Measurements from ENCODE around the gene SCAMP4. TPM values are rescaled to one million over a fixed set of nuclear protein-coding genes. Genes with fewer than 3 reads are reported as not detected.
"Not testable (repeated sequence)": the region's sequence is repeated elsewhere in the genome, so short reads cannot be mapped to it uniquely, and the experiment has no call there.

Gene SCAMP4
- total RNA-seq, 1 donor from 2014 or later = 26.2 TPM

- DNase-seq (ENCODE audit: low read depth, low spot score) = no peak
Measured at GRCh38 chr19:1866693-1867348, 38.4 kb upstream of the SCAMP4 start.

- no peak for DNase-seq (ENCODE audit: low read depth, low spot score)
Measured at GRCh38 chr19:1867349-1867724, 37.9 kb upstream of the SCAMP4 start.

GRCh38 chr19:1868971-1869370, 36.2 kb upstream of the SCAMP4 start:
- no peak for DNase-seq (ENCODE audit: low read depth, low spot score)

DNA sequence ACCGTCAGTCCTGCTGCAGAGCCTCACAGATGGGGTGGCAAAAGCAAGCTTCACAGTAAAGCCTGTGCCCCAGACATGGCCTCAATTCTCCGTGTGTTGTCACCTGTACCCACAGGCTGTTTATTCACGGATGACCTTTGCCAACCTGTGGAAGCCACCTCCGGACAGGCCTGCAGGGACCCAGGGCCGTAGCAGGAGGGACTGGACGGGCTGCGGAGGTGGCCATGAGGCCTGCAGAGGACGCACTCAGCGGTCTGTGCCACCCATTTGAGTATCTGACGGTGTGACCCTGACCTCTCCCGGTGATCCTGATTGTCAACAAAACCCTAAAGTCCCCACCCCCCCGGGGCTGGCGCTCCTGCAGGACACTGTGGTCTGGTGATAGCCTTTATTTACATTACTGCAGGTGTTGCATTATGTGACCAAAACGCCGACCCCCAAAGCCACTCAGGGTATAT, 34.0 kb upstream of the SCAMP4 start:
- DNase-seq (ENCODE audit: low read depth, low spot score) = no peak

DNA sequence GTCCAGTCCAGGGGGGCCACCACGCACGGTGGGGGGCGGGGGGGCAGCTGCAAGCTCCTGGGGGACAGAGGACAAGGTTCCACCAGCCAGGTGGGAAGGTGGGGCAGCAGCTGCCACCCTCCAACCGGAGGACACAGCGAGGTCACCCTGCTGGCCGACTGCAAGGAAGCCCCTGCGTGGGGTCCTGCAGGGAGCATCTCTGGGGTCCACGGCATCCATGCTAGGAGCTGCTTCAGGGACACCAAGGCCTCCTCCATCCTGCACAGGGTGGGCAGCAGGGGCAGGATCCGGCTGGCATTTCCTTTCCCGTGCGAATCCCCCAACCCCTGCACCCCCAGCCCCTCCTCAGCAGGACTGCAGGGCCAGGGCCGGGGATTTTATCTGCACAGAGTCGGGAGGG, 33.6 kb upstream of the SCAMP4 start:
- DNase-seq (ENCODE audit: low read depth, low spot score) = no peak

DNA sequence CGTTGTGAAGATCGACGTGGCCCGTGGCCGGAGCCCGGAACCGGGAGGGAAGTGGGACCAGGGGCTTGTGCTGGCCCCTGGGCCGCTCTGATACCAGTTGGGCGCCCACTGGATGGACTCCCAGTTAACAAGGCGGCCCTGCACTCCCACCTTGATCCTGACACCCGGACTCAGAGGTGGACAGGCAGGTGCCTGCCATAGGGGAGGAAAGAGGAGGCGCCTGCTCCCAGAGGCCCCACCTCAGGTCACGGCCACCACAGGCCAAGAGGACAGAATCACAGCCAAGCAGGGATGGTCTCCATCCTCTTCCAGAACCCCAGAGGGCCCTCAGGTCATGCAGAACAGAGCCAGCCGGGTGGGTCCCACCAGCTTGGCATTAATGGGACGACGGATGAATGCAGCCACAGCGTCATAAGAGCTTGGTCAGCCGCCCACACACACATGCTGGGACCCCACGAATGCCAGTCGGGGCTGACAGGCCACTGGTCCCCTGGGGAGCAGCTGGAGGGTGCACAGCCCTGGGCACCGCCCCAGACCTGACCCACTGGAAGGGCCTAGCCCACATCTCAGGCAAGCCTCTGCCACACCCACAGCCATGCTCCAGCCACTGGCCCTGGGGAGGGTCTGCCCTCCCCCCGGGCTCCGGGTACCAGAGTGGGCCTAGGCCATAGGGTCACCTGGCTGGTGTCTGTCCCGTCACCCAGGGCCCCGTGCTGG, 32.2 kb upstream of the SCAMP4 start:
- DNase-seq (ENCODE audit: low read depth, low spot score) = no peak

- no peak for DNase-seq (ENCODE audit: low read depth, low spot score)
Measured at GRCh38 chr19:1873524-1874473, 31.4 kb upstream of the SCAMP4 start.

DNA sequence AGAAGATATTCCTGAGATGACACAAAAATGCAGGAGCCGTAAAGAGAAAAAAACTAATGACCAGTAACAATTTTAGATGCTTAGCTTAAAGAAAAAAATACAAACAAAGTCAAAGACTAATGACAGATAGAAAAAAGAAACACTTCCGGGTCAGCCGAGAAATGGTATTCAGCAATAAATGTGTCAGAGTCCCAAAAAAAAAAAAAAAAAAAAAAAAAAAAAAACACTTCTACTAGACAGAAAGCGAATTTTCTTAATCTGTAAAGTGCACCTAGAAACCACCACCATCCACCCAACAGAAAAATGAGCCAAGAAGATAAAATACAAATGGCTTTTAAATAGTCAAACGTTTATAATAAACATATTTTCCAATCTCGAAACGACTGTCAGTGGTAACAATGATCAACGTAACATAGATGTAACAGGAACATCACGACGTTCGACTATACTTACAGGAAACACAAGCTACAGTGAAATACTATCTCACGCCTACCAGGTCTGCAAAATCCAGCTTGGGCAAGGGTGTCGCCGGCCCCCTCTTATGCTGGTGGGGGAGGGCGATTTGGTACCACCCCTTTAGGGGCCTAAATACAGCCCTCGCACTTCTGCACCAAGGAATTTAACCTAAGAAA, 30.5 kb upstream of the SCAMP4 start:
- no peak for DNase-seq (ENCODE audit: low read depth, low spot score)

DNA sequence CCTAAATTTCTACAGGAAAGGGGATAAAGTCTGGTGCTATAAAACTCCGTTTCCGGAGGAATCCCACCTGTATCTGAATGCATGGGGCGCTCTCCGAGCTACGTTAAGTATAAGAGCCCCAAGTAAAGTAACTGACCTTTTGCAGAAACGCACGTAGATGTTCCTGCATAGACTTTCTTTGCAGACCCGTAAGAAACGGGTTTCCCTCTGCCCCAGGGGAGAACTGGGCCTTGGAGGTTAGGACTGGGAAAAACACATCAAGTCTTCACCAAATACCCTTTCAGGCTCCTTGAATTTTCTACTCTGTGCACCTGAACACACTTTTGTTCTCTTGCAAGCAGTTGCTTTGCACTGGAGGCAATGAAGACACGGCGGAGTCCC, 29.9 kb upstream of the SCAMP4 start:
- not testable (repeated sequence) for DNase-seq (ENCODE audit: low read depth, low spot score)

DNA sequence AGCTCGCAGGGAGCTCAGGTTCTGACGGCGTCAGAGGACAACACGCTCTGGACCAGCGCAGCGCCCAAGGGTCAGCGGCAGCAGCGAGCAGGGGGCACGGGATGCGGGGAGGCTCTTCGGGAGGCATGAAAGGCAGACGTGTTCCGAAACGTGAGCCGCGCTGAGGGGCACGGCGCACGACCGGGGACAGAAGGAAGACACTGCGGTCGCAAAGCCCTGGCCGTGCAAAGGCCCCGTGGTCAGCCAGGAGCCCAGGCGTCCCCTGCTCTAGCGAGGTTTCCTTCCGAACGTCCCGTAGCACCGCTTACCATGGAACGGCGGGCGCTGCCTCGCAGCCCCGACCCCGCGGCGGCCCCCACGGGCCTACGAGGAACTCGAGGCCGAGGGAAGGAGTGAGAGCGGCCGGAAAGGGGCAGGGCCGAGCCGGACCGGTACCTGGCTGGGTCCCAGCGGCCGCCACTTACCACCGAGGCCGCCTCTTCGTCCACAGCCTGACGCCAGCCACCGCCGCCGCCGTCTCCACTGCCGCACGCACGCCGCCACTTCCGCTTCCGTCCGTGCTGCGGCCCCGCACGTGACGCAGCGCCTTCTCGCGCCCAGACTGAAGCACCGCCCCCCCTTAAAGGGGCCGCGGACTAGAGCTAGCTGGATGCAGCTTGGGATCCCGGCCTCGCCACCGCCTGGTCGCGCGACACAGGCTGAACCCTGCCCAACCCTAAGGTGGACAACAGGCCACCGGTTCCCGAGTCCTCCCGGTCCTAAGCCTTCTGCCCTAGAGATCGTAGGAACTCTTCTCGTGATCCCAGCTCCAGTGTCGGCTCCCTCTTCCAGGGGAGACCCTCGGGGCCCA, 29.3 kb upstream of the SCAMP4 start:
- no peak for DNase-seq (ENCODE audit: low read depth, low spot score)

- DNase-seq (ENCODE audit: low read depth, low spot score) = not testable (repeated sequence)
Measured at GRCh38 chr19:1876496-1877279, 28.5 kb upstream of the SCAMP4 start.

DNA sequence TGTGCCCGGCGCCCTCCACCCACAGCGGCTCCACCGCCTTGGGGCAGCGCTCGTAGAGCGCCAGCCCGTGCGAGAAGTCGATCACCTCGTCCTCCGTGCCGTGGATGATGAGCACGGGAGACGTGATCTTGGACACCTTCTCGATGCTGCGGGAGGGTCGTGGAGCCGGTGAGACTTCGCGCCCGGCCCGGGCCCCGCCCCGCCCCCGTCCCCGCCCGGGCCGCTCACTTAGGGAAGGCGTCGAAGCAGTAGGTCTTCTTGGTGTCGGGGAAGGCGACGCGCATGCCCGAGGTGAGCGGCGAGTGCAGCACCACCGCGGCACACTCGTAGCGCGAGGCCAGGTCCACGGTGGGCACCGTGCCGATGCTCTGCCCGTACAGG, 27.9 kb upstream of the SCAMP4 start:
- not testable (repeated sequence) for DNase-seq (ENCODE audit: low read depth, low spot score)

GRCh38 chr19:1878583-1878982, 26.6 kb upstream of the SCAMP4 start:
- not testable (repeated sequence) for DNase-seq (ENCODE audit: low read depth, low spot score)

DNA sequence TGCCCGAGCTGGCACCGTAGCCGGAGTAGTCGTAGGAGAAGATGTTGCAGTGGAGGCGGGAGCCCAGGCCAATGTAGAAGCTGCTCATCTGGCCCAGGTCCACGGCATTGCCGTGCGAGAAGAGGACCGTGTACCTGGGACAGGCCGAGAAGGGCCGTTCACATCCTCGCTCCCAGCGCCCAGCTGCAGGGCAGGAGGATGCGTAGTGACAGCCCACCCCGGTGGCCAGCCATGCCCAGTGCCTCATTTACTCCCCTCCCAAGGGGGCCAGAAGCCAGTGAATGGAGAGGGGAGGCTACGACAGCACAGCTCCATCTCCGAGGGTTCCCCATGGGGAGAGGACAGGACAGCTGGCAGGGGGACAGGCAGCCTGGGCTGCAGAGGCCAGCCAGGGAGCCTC, 25.2 kb upstream of the SCAMP4 start:
- not testable (repeated sequence) for DNase-seq (ENCODE audit: low read depth, low spot score)

- no peak for DNase-seq (ENCODE audit: low read depth, low spot score)
Measured at GRCh38 chr19:1880611-1881392, 24.4 kb upstream of the SCAMP4 start.

GRCh38 chr19:1881393-1882088, 23.7 kb upstream of the SCAMP4 start:
- DNase-seq (ENCODE audit: low read depth, low spot score) = not testable (repeated sequence)

DNA sequence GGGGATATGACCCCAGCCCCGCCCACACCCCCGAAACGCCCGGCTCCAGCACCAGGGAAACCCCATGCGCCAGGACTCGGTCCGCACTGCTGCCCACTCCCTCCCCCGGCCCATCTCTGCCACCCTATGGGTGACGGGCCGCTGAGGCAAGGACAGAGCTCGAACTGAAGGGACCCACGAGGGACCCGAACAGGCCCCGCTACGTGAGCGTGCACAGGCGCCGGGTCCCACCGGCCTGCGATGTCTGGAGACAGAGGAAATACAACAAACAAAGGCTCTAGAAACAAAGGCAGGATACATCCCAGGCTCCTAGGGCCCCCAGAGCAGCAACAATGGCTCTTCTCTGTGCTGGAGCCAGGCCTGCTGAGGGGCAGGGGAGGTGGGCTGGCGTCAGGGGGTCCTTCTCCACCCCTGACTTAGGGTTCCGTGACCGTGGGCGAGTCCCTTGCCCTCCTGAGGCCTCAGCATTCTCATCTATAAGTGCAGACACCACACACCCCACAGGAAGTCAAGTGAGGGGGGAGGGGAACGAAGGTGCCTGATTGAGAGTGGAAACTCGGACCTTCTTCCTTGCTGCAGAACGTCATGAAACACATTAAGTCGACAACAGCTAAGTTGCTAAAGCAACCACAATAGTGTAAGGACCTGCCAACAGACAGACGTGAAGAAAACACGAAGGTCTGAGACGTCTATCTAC, 23.0 kb upstream of the SCAMP4 start:
- DNase-seq (ENCODE audit: low read depth, low spot score) = no peak
